ENCODE measurements around the gene KCNK5. TPM values are rescaled to one million over a fixed set of nuclear protein-coding genes. Genes with fewer than 3 reads are reported as not detected.

KCNK5 gene
- total and polyA plus RNA-seq, 9 of the 15 experiments (the other 6 are each of a cell fraction or from before 2014, with no cell fraction given) = 1.5 to 45.8 (median 25.8) TPM

GRCh38 chr6:39206250-39206721, 23.0 kb downstream of the KCNK5 start (continued):
- TF ChIP-seq, protein P1, sequence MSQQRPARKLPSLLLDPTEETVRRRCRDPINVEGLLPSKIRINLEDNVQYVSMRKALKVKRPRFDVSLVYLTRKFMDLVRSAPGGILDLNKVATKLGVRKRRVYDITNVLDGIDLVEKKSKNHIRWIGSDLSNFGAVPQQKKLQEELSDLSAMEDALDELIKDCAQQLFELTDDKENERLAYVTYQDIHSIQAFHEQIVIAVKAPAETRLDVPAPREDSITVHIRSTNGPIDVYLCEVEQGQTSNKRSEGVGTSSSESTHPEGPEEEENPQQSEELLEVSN (IDR thresholded peaks at IDR 0.05; ENCODE audit: borderline replicate concordance in 1 of 2, extremely low read depth in 1 of 2, insufficient read depth in 1 of 2, insufficient read length in 1 of 2, low read depth in 1 of 2, low read length in 1 of 2, poor library complexity in 1 of 2, severe bottlenecking in 1 of 2) = no peak
- TF ChIP-seq MAFG (tag; conservative IDR thresholded peaks at IDR 0.05) (peak; percentile 99), ZNF592 (IDR thresholded peaks at IDR 0.05) (peak; percentile 58), C11orf30 (IDR thresholded peaks at IDR 0.05; ENCODE audit: low read depth) (peak; percentile 100), STAT5A (IDR thresholded peaks at IDR 0.05; ENCODE audit: borderline replicate concordance, low read length) (no peak), CHD4 (IDR thresholded peaks at IDR 0.05; ENCODE audit: insufficient read depth, insufficient replicate concordance, low read depth, low read length, poor library complexity, severe bottlenecking) (no peak), CBFA2T3 (IDR thresholded peaks at IDR 0.05) (no peak), CTBP1 (IDR thresholded peaks at IDR 0.05; ENCODE audit: borderline replicate concordance) (peak; percentile 68; the same call in 1 of the 2 replicates), EP300 (IDR thresholded peaks at IDR 0.05; ENCODE audit: low read length) (no peak), SMARCE1 (IDR thresholded peaks at IDR 0.05) (0 out of 2 replicates have a peak, but pooled peaks have one; percentile 14), PCBP1 (IDR thresholded peaks at IDR 0.05; ENCODE audit: low read depth, low read length, poor library complexity, severe bottlenecking) (no peak), ATF7 (IDR thresholded peaks at IDR 0.05) (peak; percentile 16; the same call in 1 of the 2 replicates), DPF2 (IDR thresholded peaks at IDR 0.05) (peak; percentile 63), NCOR1 (IDR thresholded peaks at IDR 0.05) (no peak), ZNF316 (IDR thresholded peaks at IDR 0.05) (peak; percentile 100), BHLHE40 (IDR thresholded peaks at IDR 0.05; ENCODE audit: low read length) (peak; percentile 71), GTF2E2 (tag; IDR thresholded peaks at IDR 0.05) (no peak), ZEB2 (IDR thresholded peaks at IDR 0.05) (peak; percentile 68; the same call in 1 of the 2 replicates)
- TF ChIP-seq, protein P2, sequence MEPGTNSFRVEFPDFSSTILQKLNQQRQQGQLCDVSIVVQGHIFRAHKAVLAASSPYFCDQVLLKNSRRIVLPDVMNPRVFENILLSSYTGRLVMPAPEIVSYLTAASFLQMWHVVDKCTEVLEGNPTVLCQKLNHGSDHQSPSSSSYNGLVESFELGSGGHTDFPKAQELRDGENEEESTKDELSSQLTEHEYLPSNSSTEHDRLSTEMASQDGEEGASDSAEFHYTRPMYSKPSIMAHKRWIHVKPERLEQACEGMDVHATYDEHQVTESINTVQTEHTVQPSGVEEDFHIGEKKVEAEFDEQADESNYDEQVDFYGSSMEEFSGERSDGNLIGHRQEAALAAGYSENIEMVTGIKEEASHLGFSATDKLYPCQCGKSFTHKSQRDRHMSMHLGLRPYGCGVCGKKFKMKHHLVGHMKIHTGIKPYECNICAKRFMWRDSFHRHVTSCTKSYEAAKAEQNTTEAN (CRISPR knock-in tag; IDR thresholded peaks at IDR 0.05) = no peak
- TF ChIP-seq, protein P3, sequence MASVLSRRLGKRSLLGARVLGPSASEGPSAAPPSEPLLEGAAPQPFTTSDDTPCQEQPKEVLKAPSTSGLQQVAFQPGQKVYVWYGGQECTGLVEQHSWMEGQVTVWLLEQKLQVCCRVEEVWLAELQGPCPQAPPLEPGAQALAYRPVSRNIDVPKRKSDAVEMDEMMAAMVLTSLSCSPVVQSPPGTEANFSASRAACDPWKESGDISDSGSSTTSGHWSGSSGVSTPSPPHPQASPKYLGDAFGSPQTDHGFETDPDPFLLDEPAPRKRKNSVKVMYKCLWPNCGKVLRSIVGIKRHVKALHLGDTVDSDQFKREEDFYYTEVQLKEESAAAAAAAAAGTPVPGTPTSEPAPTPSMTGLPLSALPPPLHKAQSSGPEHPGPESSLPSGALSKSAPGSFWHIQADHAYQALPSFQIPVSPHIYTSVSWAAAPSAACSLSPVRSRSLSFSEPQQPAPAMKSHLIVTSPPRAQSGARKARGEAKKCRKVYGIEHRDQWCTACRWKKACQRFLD (CRISPR knock-in tag; IDR thresholded peaks at IDR 0.05) = 0 out of 2 replicates have a peak, but pooled peaks have one; percentile 44
- TF ChIP-seq, protein P4, sequence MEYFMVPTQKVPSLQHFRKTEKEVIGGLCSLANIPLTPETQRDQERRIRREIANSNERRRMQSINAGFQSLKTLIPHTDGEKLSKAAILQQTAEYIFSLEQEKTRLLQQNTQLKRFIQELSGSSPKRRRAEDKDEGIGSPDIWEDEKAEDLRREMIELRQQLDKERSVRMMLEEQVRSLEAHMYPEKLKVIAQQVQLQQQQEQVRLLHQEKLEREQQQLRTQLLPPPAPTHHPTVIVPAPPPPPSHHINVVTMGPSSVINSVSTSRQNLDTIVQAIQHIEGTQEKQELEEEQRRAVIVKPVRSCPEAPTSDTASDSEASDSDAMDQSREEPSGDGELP (CRISPR knock-in tag; IDR thresholded peaks at IDR 0.05; ENCODE audit: borderline replicate concordance) = peak; percentile 21; the same call in 1 of the 2 replicates
